A549 (cell line): ENCODE data around the gene SBK2.

Experiments used
- HOXB5 ChIP-seq: fragments of 250-450 bp; sonication (Bioruptor Pico); IDR thresholded peaks from 2 replicates; pipeline ENCODE4 v1.5.0; 2020; ENCODE audit warnings: mild to moderate bottlenecking, moderate library complexity
- KDM1A ChIP-seq: fragments of 200-600 bp; sonication (generic); IDR thresholded peaks from 2 replicates; pipeline ENCODE4 v1.6.1; 2016; ENCODE audit warnings: low read depth, mild to moderate bottlenecking
- NR3C1 ChIP-seq: fragments of >200 bp; sonication (Bioruptor Twin); formaldehyde crosslinking; IDR thresholded peaks from 3 replicates; pipeline ENCODE4 v1.6.1; 2017
- TF ChIP-seq, protein P1 (sequence below): fragments of >200 bp; sonication (Bioruptor Twin); formaldehyde crosslinking; IDR thresholded peaks from 3 replicates; pipeline ENCODE4 v1.5.1; 2016
- TF ChIP-seq, protein P2 (sequence below): fragments of 450-650 bp; IDR thresholded peaks from 2 replicates; pipeline ENCODE4 v1.6.1; 2014; ENCODE audit warnings: antibody characterized with exemption

DNA sequence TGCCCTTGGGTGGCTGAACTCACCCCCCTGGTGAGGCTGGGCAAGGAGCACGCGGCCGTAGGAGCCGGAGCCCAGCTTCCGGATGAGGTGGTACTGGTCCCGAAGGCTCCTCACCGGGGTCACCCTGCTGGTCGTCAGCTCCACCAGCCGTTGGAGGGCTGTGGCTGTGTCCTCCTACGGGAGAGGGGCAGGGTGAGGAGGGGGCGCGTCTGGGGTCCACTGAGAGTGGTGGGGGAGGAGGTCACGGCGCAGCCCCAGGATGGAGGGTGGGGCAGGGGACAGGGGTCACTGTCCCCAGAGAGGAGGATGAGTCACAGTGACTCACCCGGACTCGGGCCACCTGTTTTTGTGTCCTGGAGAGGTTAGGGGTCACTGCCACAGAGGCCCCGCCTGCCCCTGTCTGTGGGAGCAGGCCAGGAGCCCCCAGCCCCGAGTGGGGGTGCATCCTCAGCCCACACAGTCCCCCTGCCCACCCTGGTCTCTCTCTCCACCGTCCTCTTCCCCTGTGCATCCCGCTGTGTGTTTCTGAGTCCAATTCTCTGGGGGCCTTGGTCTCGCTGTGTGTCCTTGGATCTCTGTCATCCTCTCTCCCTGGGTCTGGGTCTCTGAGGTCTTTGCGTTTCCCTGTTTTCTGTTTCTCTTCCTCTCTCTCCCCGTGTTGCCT lies 8.0 kb upstream of the SBK2 start:
- TF ChIP-seq, protein P1, sequence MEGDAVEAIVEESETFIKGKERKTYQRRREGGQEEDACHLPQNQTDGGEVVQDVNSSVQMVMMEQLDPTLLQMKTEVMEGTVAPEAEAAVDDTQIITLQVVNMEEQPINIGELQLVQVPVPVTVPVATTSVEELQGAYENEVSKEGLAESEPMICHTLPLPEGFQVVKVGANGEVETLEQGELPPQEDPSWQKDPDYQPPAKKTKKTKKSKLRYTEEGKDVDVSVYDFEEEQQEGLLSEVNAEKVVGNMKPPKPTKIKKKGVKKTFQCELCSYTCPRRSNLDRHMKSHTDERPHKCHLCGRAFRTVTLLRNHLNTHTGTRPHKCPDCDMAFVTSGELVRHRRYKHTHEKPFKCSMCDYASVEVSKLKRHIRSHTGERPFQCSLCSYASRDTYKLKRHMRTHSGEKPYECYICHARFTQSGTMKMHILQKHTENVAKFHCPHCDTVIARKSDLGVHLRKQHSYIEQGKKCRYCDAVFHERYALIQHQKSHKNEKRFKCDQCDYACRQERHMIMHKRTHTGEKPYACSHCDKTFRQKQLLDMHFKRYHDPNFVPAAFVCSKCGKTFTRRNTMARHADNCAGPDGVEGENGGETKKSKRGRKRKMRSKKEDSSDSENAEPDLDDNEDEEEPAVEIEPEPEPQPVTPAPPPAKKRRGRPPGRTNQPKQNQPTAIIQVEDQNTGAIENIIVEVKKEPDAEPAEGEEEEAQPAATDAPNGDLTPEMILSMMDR = no peak
- no peak for TF ChIP-seq HOXB5
- no peak for TF ChIP-seq KDM1A
- TF ChIP-seq NR3C1 = no peak
- TF ChIP-seq, protein P2, sequence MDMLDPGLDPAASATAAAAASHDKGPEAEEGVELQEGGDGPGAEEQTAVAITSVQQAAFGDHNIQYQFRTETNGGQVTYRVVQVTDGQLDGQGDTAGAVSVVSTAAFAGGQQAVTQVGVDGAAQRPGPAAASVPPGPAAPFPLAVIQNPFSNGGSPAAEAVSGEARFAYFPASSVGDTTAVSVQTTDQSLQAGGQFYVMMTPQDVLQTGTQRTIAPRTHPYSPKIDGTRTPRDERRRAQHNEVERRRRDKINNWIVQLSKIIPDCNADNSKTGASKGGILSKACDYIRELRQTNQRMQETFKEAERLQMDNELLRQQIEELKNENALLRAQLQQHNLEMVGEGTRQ = no peak
